ENCODE data around the gene FNDC10. TPM values are rescaled to one million over a fixed set of nuclear protein-coding genes. Genes with fewer than 3 reads are reported as not detected.

FNDC10 gene
- total RNA-seq, 2 experiments from 2014 or later = 2.8 to 3.6 TPM

- Mint-ChIP-seq H3K4me3 (no peak overlapping the region), H3K36me3 (ENCODE audit: low read depth) (no peaks in the 10 kb centered on the region), H3K27me3 (no peaks in the 10 kb centered on the region), H3K27ac (no peak overlapping the region), H3K9me3 (no peaks in the 10 kb centered on the region), H3K4me1 (ENCODE audit: low read depth) (peaks cover 13% of the 10 kb centered on the region)
- ATAC-seq (no peak), DNase-seq (no peak)
- ChIA-PET POLR2A (no interaction called here), CTCF (no interaction called here)
- intact Hi-C loops (cut with micrococcal nuclease) = no loop called here
- no peak for TF ChIP-seq CTCF (IDR thresholded peaks at IDR 0.05)
Observed at GRCh38 chr1:1605724-1606123, 5.8 kb upstream of the FNDC10 start.

- no peak for DNase-seq
- peaks cover 13% of the 10 kb centered on the region for H3K4me1 Mint-ChIP-seq (ENCODE audit: low read depth)
- CTCF ChIA-PET = no interaction called here
- H3K9me3 Mint-ChIP-seq = no peaks in the 10 kb centered on the region
- no peaks in the 10 kb centered on the region for H3K27me3 Mint-ChIP-seq
- ATAC-seq = no peak
- TF ChIP-seq CTCF (IDR thresholded peaks at IDR 0.05) = no peak
- POLR2A ChIA-PET = interaction anchor here (1.8 kb wide), 1 partner anchor 24 kb away, joined by 4 read pairs; no protein-coding TSS in a partner anchor
- H3K4me3 Mint-ChIP-seq = no peak overlapping the region
- intact Hi-C loops (cut with micrococcal nuclease) = no loop called here
- H3K27ac Mint-ChIP-seq = no peak overlapping the region
- no peaks in the 10 kb centered on the region for H3K36me3 Mint-ChIP-seq (ENCODE audit: low read depth)
Observed at GRCh38 chr1:1605034-1605591, 5.2 kb upstream of the FNDC10 start.

GRCh38 chr1:1604374-1605033 is 4.6 kb upstream of the FNDC10 start:
- POLR2A ChIA-PET = interaction anchor here (1.8 to 3.0 kb wide), 2 partner anchors 9 to 25 kb away, joined by 4 to 13 read pairs; no protein-coding TSS in a partner anchor
- Mint-ChIP-seq H3K27me3 (no peaks in the 10 kb centered on the region), H3K9me3 (no peaks in the 10 kb centered on the region), H3K27ac (peak overlapping the region; percentile 52), H3K4me1 (ENCODE audit: low read depth) (peaks cover 13% of the 10 kb centered on the region), H3K36me3 (ENCODE audit: low read depth) (no peaks in the 10 kb centered on the region), H3K4me3 (no peak overlapping the region)
- no peak for TF ChIP-seq CTCF (IDR thresholded peaks at IDR 0.05)
- DNase-seq (no peak), ATAC-seq (no peak)
- intact Hi-C loops (cut with micrococcal nuclease) = no loop called here
- CTCF ChIA-PET = no interaction called here

GRCh38 chr1:1603671-1604373 is 3.9 kb upstream of the FNDC10 start:
- Mint-ChIP-seq H3K27ac (no peak overlapping the region), H3K9me3 (no peaks in the 10 kb centered on the region), H3K4me3 (no peak overlapping the region), H3K4me1 (ENCODE audit: low read depth) (peaks cover 17% of the 10 kb centered on the region), H3K27me3 (peaks cover 5% of the 10 kb centered on the region), H3K36me3 (ENCODE audit: low read depth) (no peaks in the 10 kb centered on the region)
- ChIA-PET CTCF (no interaction called here), POLR2A (interaction anchor here (1.8 to 3.0 kb wide), 2 partner anchors 10 to 26 kb away, joined by 4 to 13 read pairs; no protein-coding TSS in a partner anchor)
- intact Hi-C loops (cut with micrococcal nuclease) = no loop called here
- TF ChIP-seq CTCF (IDR thresholded peaks at IDR 0.05) = no peak
- ATAC-seq (no peak), DNase-seq (no peak)
